HG03521 (cell line): ENCODE measurements around the gene TGFBRAP1.
"Not testable (repeated sequence)": the region's sequence is repeated elsewhere in the genome, so short reads cannot be mapped to it uniquely, and the experiment has no call there.

Experiments used
- ATAC-seq: cut with Tn5 transposase; IDR thresholded peaks from one replicate; pipeline ENCODE4 v1.9.1; 2021; ENCODE audit warnings: mild to moderate bottlenecking, moderate library complexity; ENCODE audit not compliant: unreplicated experiment

TGFBRAP1 gene

GRCh38 chr2:105357122-105357521, 27.6 kb upstream of the TGFBRAP1 start:
- no peak for ATAC-seq

DNA sequence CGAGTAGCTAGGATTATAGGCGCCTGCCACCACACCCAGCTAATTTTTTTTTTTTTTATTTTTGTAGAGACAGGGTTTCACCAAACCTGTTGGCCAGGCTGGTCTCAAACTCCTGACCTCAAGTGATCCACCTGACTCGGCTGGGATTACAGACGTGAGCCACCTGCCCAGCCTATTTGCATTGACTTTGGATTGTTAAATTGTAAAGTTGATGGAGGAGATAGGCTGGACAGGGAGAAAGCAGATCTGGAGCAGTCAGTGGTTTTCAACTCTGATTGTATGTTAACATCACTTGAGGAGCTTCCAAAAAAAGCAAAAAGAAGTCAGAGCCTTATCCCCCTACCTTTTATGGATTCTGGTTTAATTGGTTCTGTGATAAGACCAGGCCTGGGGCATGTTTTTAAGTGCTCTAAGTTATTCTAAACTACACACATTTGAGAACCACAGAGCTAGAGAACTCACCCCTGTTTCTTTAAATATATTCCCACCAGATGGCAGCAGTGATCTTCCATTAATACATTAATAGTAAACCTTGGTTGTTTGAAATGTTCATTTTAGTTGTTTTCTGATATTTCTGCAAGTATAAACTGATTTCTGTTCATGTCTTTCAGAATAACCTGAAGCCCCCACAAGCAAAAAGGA, 15.3 kb upstream of the TGFBRAP1 start:
- no peak for ATAC-seq

- no peak for ATAC-seq
These were observed 9.9 kb upstream of the TGFBRAP1 start for GRCh38 chr2:105339414-105339813.

DNA sequence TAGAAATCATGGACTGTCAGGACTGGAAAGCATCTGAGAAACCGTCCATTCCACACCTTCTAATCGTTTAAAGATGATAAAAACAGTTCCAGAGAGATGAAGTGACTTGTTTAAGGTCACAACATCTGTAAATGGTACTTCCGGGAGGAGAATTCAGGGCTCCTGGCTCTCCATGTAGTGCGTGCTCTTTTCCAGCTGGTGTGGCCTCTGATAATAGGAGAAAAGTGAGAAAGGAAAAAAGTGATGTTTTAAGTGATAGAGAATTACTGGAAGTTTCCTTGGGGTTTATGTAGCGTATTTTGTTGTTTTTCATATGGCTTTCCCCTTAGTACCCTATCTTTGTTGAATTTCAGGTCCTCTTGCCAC, 8.5 kb upstream of the TGFBRAP1 start:
- ATAC-seq = peak; percentile 22

DNA sequence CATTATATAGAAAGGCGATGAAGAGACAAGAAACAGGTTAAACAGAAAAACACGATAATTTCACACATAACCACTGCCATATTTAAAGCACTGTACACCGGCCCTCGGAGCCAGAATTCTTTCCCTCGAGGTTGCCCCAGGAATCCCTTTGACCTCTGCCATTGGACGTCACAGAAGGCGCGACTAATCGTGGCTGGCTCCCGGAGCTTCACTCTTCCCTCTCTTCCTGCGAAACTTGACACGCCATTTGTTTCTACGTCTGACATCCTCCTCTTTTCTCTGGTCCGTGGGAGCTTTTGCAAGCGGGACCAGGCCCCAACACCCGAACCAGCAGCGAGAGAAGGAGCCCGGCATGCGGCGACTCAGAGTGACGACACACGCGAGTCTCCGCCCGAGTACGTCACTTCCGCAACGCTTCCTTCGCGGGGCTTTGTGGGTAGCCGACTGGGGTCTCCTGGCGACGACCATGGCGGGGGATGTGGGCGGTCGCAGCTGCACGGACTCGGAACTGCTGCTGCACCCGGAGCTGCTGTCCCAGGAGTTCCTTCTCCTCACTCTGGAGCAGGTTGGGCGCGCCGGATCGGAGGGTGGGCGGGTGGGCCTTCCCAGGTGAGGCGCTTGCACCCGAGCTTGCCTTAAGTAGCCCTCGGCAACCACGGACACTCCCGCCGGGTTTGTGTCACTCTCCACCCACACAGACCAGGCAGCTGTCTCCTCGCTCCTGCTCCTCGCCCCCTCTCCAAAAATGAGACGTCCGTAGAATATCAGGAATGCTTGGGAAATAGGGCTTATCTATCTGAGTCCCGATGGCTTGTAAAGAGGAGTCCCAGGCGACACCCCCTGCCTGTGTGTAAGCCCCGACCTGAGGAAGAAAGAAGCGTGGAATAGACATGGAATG, 7.8 kb upstream of the TGFBRAP1 start, which contains the start of gene C2orf49:
Gene C2orf49, plus strand, starts transcription at position 419 of the 898 bp plus-strand sequence. Its CDS starts 48 bp downstream, at position 467.
- peak; percentile 91 for ATAC-seq

- ATAC-seq = no peak
These were observed 7.2 kb upstream of the TGFBRAP1 start for GRCh38 chr2:105336786-105337121.

DNA sequence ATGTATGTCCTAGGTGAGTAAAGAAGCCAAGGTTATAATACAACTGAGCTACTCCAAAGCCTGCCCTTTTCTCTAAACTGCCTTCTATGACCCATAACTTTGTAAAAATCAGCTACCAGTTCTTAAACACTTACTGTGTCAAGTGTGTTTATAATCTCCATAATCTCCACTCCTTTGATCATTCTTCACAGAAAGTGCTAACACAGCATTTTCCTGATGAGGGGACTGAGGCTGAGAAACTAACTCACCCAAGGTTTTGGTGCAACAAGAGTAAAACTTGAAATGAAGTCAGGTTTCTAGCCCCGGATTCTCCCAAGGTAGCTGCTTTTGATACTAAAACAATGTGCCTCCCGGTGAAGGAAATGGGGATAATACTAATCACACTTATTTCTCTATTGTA, 5.9 kb upstream of the TGFBRAP1 start:
- ATAC-seq = no peak

DNA sequence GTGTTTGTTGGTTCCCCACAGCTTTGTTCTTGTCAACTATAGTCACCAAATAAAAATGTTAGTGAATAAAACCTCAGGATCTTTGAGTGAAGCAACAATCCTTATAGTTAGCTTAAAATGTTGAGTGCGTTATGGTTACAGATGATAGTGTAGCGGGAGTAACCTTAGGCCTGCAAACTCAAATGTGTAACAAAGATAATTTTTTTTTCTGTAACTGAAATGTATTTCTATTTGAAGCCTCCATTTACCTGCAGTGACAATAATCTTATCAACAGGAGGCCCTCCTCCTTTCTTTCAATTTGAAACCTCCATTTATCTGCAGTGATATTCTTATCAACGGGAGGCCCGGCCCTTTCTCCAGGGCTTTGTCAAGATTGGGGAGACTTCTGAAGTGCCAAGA, 4.7 kb upstream of the TGFBRAP1 start:
- ATAC-seq = no peak

DNA sequence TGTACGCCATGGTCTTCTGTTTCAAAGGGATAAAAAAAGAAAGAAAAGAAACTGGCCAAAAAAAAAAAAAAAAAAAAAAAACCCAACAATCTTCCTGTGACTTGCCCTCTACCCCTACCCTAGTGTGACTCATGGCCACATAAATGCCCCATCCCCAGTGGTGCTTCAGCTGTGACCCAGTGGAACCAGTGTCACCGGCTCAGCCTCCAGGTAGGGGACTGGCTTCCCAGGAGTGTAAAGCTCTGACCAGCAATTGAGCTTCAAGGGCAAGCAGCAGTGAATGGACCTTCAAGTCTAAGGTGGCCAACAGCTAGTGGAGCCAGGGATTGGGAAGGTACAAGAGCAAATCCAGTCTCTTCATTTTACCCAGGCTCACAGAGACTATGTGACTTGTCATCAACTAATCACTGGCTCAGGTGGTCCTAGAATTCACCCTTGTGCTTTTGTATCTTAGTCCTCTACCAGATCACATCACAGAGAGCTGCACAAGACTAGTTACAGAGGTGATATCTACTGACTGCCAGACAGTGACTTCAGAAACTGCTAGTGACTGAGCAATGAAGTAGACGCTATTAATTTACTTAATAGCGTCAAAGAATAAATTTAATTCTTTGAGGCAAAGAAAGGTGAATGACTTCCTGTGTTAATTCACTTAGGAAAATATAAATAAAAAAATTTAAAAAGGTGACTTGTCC, 1.3 kb upstream of the TGFBRAP1 start:
- no peak for ATAC-seq

DNA sequence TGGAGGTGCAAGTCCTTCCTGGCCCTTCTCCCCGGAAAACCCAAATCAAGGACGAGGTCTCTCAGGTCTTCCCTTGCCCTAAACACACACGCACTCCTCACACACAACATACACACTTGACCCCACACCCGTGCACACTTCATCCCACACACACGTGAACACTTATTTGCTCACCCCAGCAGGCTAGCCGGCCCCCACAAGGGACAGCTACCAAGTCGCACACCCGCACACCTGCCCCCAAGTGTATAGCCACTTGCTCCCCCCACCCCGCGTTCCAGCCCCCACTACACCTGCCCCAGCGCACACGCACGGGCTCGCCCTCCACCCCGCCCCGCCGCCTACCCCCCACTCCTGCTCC, 359 bp downstream of the TGFBRAP1 start:
- no peak for ATAC-seq

- no peak for ATAC-seq
These were observed 996 bp downstream of the TGFBRAP1 start for GRCh38 chr2:105328281-105329196.

DNA sequence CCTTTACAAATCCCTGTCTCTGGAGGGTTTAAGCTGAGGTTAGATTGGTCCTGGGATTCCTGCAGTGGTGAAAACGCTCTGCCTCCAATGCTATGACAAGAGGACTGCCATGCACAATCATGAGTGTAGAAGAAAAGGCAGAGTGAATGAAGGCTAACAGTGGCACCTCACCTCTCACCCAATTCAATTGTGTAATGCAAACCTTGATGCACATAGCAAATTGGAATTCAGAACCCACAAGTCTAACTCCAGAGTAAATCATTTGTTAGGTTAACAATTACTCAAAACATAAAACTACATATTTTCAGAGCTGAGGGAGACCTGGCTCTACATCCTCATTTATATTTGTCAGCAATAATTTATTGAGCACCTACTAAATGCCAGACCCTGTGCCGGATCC, 1.8 kb downstream of the TGFBRAP1 start:
- no peak for ATAC-seq

DNA sequence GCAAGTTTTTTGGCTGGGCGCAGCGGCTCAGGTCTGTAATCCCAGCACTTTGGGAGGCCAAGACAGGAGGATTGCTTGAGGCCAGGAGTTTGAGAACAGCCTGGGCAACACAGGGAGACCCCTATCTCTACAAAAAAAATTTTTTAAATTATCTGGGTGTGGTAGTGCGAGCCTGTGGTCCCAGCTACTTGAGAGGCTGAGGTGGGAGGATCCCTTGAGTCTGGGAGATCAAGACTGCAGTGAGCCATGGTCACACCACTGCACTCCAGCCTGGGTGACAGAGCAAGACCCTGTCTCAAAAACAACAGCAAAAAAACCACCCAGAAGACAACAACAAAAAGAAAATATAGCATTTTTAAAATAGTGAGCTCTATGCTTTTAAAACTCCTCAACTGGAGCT, 2.3 kb downstream of the TGFBRAP1 start:
- not testable (repeated sequence) for ATAC-seq

DNA sequence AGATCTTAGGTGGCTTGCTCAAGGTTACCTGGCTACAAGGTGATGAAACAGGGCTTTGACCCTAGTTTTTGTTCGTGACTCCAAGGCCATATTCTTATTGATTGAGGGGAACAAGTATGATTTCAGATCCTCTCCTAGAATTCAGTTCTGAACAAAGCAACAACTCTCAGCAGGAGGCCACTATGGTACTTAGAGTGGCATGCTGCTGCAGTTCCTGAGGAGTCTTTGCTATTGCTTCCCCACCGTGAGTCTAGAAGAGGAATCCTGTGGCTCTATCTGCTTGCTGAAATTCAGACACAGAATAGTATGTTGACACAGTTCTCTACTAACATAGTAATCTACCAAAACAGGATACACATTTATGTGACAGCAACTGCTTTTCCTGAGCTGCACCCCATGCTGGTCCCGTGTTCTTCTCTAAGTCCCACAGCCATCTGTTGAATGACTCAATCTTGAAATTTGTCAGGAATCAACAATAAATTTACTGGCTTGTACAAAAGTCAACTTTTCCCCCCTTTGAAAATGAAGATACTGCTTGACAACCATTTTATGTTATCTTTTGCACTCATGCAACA, 4.1 kb downstream of the TGFBRAP1 start:
- ATAC-seq = no peak

DNA sequence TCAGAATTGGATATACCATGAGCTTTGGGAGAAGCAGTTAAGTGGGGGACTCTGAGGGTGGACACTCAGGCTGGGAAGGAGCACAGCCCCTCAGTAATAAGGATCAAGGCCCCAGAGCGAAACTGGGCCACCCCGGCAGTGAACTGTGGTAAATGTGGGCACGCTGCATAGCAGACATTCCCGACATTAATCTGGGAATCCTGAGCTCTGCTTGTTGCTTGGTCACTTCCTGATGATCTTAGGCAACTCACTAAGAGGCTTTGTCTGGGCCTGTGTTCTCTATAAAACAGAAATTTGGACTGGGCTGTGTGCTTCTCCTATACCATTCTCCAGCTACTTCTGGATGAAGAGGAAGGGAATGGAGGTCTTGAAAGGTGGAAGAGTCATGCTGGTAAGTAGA, 4.8 kb downstream of the TGFBRAP1 start:
- no peak for ATAC-seq

GRCh38 chr2:105324101-105324500, 5.4 kb downstream of the TGFBRAP1 start:
- ATAC-seq = no peak

GRCh38 chr2:105323111-105323510, 6.4 kb downstream of the TGFBRAP1 start:
- ATAC-seq = no peak

DNA sequence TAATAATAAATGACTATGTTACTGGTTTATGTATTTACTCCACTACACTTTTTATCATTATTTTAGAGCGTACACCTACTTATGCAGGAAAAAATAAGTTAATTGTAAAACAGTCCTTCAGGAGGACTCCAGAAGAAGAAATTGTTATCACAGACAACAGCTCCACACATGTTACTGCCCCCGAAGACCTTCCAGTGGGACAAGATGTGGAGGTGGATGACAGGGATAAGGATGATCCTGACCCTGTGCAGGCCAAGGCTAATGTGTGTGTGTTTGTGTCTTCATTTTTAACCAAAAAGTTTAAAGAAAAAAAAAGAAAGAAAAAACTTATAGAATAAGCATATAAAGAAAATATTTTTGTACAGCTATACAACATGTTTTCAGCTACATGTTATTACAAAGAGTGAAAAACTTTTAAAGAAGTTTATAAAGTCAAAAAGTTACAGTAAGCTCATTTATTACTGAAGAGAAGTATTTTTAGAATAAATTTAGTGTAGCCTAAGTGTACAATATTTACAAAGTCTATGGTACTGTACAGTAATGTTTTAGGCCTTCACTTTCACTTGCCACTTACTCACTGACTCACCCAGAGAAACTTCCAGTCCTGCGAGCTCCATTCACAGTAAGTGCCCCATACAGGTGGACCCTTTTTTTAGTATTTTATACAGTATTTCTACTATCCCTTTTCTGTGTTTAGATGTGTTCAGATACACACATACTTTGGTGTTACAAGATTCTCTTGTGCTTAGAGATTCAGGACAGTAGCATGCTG, 7.5 kb downstream of the TGFBRAP1 start:
- no peak for ATAC-seq

DNA sequence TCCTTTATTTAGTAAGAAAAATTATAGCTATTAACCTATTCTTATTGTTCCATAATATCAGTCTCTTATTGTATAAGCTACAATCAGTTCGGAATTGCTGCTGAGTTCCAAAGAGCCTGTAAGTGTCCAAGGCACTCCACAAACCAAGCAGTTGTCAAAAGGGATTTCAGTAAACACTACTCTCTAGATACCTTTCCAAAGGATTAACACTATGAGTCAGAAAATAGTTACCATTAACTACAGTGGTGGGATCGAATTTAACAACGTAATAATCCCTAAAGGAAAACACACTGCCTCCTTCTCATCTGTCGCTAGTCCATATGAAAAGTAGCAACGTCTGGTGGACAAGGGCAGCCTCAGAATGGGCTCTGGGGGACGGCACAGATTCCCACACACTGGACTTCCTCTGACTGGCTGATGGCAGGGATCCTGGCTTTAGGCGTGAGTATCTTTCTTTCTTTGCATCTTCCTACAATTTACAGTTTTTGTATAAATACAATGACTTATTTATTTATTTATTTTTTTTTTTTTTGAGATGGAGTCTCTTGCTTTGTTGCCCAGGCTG, 8.8 kb downstream of the TGFBRAP1 start:
- no peak for ATAC-seq
